PC-3 (cell line): ENCODE measurements around the gene FRMPD1. TPM values are rescaled to one million over a fixed set of nuclear protein-coding genes. Genes with fewer than 3 reads are reported as not detected.
"Not testable (repeated sequence)": the region's sequence is repeated elsewhere in the genome, so short reads cannot be mapped to it uniquely, and the experiment has no call there.

Experiments
- ATAC-seq: fragments of 200-7000 bp; cut with Tn5 transposase; 2 replicates; pipeline ENCODE4 v1.9.1; 2020; ENCODE audit warnings: mild to moderate bottlenecking, moderate library complexity
- BruUV-seq: library from RNA; stranded (reverse); fragments of 400-500 nt; replicated peaks from 2 replicates; lab custom pipeline; 2021; lab: Mats Ljungman, UMichigan
- CTCF ChIA-PET: fragments of 300-600 bp; sonication (Branson Sonifier 250); formaldehyde crosslinking; loops from one replicate; lab custom pipeline; 2022; ENCODE audit warnings: antibody characterized with exemption; lab: Charles Lee
- POLR2A ChIA-PET: fragments of 300-600 bp; sonication (Branson Sonifier 250); formaldehyde crosslinking; loops from one replicate; lab custom pipeline; 2022; ENCODE audit warnings: antibody characterized with exemption; ENCODE audit not compliant: unreplicated experiment; lab: Charles Lee
- DNase-seq: peaks from one replicate; pipeline ENCODE4 v3.0.0-alpha.2; 2015
- H2AFZ ChIP-seq: fragments of 300-600 bp; sonication (generic); 2 replicates; pipeline ENCODE4 v1.6.0; 2016; ENCODE audit warnings: antibody characterized with exemption, low read length
- H3F3A ChIP-seq: fragments of 300-600 bp; sonication (generic); one replicate; pipeline ENCODE4 v1.6.0; 2017; ENCODE audit warnings: antibody characterized with exemption, low read length, control low read depth, mild to moderate bottlenecking; ENCODE audit not compliant: unreplicated experiment
- H3K27ac ChIP-seq: fragments of 300-600 bp; sonication (generic); 2 replicates; pipeline ENCODE4 v1.5.1; 2016; ENCODE audit warnings: mild to moderate bottlenecking, low read length
- H3K27me3 ChIP-seq: fragments of 300-600 bp; sonication (generic); 2 replicates; pipeline ENCODE4 v1.6.1; 2016; ENCODE audit warnings: low read length, mixed read lengths
- H3K36me3 ChIP-seq: fragments of 300-600 bp; sonication (generic); 2 replicates; pipeline ENCODE4 v1.6.1; 2016; ENCODE audit warnings: low read depth, mixed run types, low read length, mixed read lengths
- H3K4me1 ChIP-seq: fragments of 300-600 bp; sonication (generic); 2 replicates; pipeline ENCODE4 v1.5.1; 2016; ENCODE audit warnings: low read length; ENCODE audit not compliant: insufficient read depth
- H3K4me2 ChIP-seq: fragments of 300-600 bp; sonication (generic); 2 replicates; pipeline ENCODE4 v1.6.0; 2016; ENCODE audit warnings: low read length
- H3K4me3 ChIP-seq: fragments of 300-600 bp; sonication (generic); 2 replicates; pipeline ENCODE4 v1.5.1; 2016; ENCODE audit warnings: mild to moderate bottlenecking, low read length, mixed read lengths
- H3K79me2 ChIP-seq: fragments of 300-600 bp; sonication (generic); 2 replicates; pipeline ENCODE4 v1.6.1; 2017; ENCODE audit warnings: low read length, mixed read lengths
- H3K9ac ChIP-seq: fragments of 300-600 bp; sonication (generic); 2 replicates; pipeline ENCODE4 v1.6.0; 2016; ENCODE audit warnings: mild to moderate bottlenecking, low read length
- H3K9me2 ChIP-seq: fragments of 300-600 bp; sonication (generic); replicated peaks from 2 replicates; pipeline ENCODE4 v1.6.1; 2016; ENCODE audit warnings: mixed run types, low read length, mixed read lengths
- H3K9me3 ChIP-seq: fragments of 300-600 bp; sonication (generic); 2 replicates; pipeline ENCODE4 v1.6.1; 2016; ENCODE audit warnings: low read length, mixed read lengths
- H4K20me1 ChIP-seq: fragments of 300-600 bp; sonication (generic); 2 replicates; pipeline ENCODE4 v1.6.1; 2016; ENCODE audit warnings: low read length, mixed read lengths
- EZH2 ChIP-seq: fragments of 300-600 bp; sonication (generic); IDR thresholded peaks from one replicate; pipeline ENCODE4 v1.6.1; 2017; ENCODE audit warnings: antibody characterized with exemption, mild to moderate bottlenecking, low read length; ENCODE audit not compliant: unreplicated experiment
- EZH2phosphoT487 ChIP-seq: fragments of 300-600 bp; sonication (generic); IDR thresholded peaks from 2 replicates; pipeline ENCODE4 v1.6.1; 2018; ENCODE audit warnings: mild to moderate bottlenecking, antibody characterized with exemption, low read length, borderline replicate concordance
- intact Hi-C: fragments of 100-400 bp; cut with micrococcal nuclease; formaldehyde crosslinking; loops from 2 replicates; pipeline ENCODE4 v1.9.0; 2023
- total RNA-seq: library from RNA; depleted of rRNA; stranded (reverse); fragments of >200 nt; gene quantifications from 2 replicates; pipeline ENCODE4 v1.2.3, GENCODE V29; 2014
- TF ChIP-seq, protein P1 (sequence below): fragments of 300-600 bp; sonication (generic); conservative IDR thresholded peaks from 2 replicates; pipeline ENCODE4 v1.5.1; 2017; ENCODE audit warnings: antibody characterized with exemption, low read depth, mild to moderate bottlenecking, low read length

Gene FRMPD1
- total RNA-seq, 1 experiment from 2014 or later = not detected

DNA sequence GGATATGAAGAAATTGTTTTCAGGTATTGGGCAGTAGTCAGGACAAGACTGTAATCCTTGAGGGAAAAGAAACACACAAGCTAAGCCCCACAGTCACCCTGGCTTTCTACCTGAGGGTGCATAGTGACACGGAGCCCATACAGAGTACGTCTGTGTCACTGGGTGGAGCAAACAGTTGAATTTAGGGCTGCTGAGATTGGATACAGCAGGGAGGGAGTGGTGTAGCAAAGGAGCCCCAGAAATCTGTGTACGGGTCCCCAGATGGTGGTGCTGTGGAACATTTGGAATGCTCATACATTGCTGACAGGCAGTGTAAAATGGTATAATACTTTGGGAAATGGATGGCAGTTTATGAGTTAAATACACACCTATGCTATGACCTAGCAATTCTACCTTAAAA is 108.0 kb downstream of the FRMPD1 start:
- Histone ChIP-seq H3F3A (no peaks in the 10 kb centered on the region), H3K79me2 (0 out of 2 replicates have a peak, but pooled peaks cover 4% of the 10 kb centered on the region), H2AFZ (no peak overlapping the region), H3K4me2 (no peak overlapping the region), H3K36me3 (no peaks in the 10 kb centered on the region), H4K20me1 (no peaks in the 10 kb centered on the region), H3K9me2 (no peaks in the 10 kb centered on the region), H3K27me3 (no peaks in the 10 kb centered on the region), H3K9ac (no peak overlapping the region), H3K9me3 (no peaks in the 10 kb centered on the region), H3K27ac (no peak overlapping the region), H3K4me3 (no peak overlapping the region), H3K4me1 (0 out of 2 replicates have a peak, but pooled peaks cover 11% of the 10 kb centered on the region)
- intact Hi-C loops = no loop called here
- no TSS peak for BruUV-seq
- ChIA-PET CTCF (no interaction called here), POLR2A (no interaction called here)
- TF ChIP-seq, protein P1, sequence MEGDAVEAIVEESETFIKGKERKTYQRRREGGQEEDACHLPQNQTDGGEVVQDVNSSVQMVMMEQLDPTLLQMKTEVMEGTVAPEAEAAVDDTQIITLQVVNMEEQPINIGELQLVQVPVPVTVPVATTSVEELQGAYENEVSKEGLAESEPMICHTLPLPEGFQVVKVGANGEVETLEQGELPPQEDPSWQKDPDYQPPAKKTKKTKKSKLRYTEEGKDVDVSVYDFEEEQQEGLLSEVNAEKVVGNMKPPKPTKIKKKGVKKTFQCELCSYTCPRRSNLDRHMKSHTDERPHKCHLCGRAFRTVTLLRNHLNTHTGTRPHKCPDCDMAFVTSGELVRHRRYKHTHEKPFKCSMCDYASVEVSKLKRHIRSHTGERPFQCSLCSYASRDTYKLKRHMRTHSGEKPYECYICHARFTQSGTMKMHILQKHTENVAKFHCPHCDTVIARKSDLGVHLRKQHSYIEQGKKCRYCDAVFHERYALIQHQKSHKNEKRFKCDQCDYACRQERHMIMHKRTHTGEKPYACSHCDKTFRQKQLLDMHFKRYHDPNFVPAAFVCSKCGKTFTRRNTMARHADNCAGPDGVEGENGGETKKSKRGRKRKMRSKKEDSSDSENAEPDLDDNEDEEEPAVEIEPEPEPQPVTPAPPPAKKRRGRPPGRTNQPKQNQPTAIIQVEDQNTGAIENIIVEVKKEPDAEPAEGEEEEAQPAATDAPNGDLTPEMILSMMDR = no peak
- TF ChIP-seq EZH2phosphoT487 (no peak), EZH2 (no peak)
- DNase-seq (no peak), ATAC-seq (no peak)

DNA sequence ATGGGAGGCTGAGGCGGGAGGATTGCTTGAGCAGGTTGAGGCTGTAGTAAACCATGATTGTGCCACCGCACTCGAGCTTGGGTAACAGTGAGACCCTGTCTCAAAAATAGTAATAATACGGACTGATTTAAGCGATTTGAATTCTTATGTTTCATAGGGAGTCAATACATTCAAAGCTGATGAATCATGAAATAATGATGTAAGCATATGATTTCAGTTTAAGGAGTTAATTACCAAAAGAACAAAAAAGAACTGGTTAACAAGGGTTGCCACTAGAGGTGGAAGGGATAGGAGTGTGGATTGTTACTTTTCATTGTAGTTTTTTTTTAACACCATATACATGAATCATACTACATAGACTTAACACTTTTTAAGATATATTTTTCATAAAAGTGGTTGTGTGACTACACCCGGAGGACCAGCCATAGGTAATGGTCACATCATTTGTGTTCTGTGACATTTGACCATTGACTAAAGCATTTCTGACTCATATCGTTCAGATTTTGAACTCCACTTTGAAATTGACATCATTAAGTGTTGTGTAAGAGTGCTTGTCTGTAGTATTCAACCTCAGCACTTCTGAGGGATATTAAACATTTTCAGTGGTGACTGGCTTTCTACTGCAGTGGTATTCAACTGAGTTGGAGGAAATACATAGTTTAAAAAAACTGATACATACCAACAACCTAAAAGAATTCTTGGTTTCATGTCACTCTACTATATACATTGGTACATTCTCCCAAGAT is 109.8 kb downstream of the FRMPD1 start:
- Histone ChIP-seq H3K9me2 (no peaks in the 10 kb centered on the region), H2AFZ (no peak overlapping the region), H3K4me2 (no peak overlapping the region), H3K9ac (no peak overlapping the region), H3F3A (no peaks in the 10 kb centered on the region), H3K9me3 (no peaks in the 10 kb centered on the region), H4K20me1 (no peaks in the 10 kb centered on the region), H3K27me3 (no peaks in the 10 kb centered on the region), H3K4me1 (0 out of 2 replicates have a peak, but pooled peaks cover 5% of the 10 kb centered on the region), H3K27ac (no peak overlapping the region), H3K79me2 (no peaks in the 10 kb centered on the region), H3K4me3 (no peak overlapping the region), H3K36me3 (no peaks in the 10 kb centered on the region)
- ChIA-PET CTCF (no interaction called here), POLR2A (no interaction called here)
- DNase-seq = peak; percentile 16
- no TSS peak for BruUV-seq
- no peak for TF ChIP-seq EZH2
- TF ChIP-seq, protein P1 = no peak
- TF ChIP-seq EZH2phosphoT487 = no peak
- intact Hi-C loops = no loop called here
- no peak for ATAC-seq

DNA sequence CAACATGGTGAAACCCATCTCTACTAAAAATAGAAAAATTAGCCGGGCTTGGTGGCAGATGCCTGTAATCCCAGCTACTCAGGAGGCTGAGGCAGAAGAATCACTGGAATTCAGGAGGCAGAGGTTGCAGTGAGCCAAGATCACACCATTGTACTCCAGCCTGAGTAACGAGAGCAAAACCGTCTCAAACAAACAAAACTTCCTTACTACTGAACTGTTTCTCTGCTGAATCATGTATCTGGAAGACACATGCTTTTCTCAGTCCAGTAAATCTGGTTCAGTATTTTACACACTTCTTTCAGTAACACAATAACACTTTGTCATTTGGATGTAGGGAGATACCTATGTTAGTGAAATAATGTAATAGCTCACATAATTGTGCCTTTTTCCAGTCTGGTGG is 110.8 kb downstream of the FRMPD1 start:
- H3K36me3 ChIP-seq = no peaks in the 10 kb centered on the region
- no peak overlapping the region for H3K27ac ChIP-seq
- no peak overlapping the region for H2AFZ ChIP-seq
- H3K79me2 ChIP-seq = no peaks in the 10 kb centered on the region
- TF ChIP-seq EZH2 (no peak), EZH2phosphoT487 (no peak)
- TF ChIP-seq, protein P1 = no peak
- no peaks in the 10 kb centered on the region for H4K20me1 ChIP-seq
- DNase-seq = no peak
- ChIA-PET POLR2A (no interaction called here), CTCF (no interaction called here)
- H3K4me3 ChIP-seq = no peak overlapping the region
- H3K9me2 ChIP-seq = no peaks in the 10 kb centered on the region
- H3K9ac ChIP-seq = no peak overlapping the region
- intact Hi-C loops = no loop called here
- BruUV-seq = no TSS peak
- H3K27me3 ChIP-seq = no peaks in the 10 kb centered on the region
- no peaks in the 10 kb centered on the region for H3K9me3 ChIP-seq
- 0 out of 2 replicates have a peak, but pooled peaks cover 5% of the 10 kb centered on the region for H3K4me1 ChIP-seq
- ATAC-seq = no peak
- no peaks in the 10 kb centered on the region for H3F3A ChIP-seq
- H3K4me2 ChIP-seq = no peak overlapping the region

DNA sequence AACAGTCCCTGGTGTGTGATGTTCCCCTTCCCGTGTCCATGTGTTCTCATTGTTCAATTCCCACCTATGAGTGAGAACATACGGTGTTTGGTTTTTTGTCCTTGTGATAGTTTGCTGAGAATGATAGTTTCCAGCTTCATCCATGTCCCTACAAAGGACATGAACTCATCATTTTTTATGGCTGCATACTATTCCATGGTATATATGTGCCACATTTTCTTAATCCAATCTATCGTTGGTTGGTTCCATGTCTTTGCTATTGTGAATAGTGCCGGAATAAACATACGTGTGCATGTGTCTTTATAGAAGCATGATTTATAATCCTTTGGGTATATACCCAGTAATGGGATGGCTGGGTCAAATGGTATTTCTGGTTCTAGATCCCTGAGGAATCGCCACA is 114.5 kb downstream of the FRMPD1 start:
- POLR2A ChIA-PET, H3K27ac ChIP-seq: not testable (repeated sequence)

More for the DNA sequence above, 114.5 kb downstream of the FRMPD1 start:
- H3K4me1 ChIP-seq, ATAC-seq, BruUV-seq, H3K4me3 ChIP-seq, H3F3A ChIP-seq, H2AFZ ChIP-seq, H3K4me2 ChIP-seq, H3K9ac ChIP-seq, DNase-seq, H3K36me3 ChIP-seq, H3K9me3 ChIP-seq, H4K20me1 ChIP-seq, H3K27me3 ChIP-seq, CTCF ChIA-PET, intact Hi-C loops, H3K9me2 ChIP-seq, H3K79me2 ChIP-seq: not testable (repeated sequence)
